Measurements from ENCODE around the gene WNT5B.

Gene WNT5B

DNA sequence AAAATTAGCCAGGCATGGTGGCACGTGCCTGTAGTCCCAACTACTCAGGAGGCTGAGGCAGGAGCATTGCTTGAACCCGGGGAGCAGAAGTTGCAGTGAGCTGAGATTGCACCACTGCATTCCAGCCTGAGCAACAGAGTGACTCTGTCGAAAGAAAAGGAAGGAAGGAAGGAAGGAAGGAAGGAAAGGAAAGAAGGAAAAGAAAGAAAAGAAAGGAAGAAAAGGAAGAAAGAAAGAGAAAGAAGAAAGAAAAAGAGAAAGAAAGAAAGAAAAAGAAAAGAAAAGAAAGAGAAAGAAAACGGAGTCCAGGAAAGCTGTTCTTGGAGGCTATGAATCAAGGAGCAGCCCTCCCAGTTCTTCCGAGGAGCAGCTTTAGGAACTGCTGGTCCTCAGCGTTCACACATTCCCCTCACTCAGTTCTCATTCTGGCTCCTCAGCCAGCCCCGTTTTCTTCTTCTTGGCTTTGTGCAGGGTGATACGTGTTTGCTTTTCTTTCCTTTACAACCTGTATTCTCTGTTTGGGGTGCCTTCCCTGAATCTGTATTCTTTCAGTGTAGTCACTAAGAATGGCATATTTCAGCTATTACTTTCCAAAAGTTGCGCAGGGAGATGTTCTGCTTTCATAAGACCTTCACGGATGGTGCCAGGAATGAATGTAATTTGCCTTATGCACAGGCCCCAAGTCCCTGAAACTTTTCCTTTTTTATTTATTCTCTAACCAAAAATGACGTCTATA is 46.9 kb upstream of the WNT5B start:
- Histone ChIP-seq H3K4me3 (ENCODE audit: insufficient read depth, low read length, poor library complexity, severe bottlenecking) (no peak overlapping the region), H3K36me3 (ENCODE audit: low read length) (no peaks in the 10 kb centered on the region), H3K27me3 (ENCODE audit: low read length) (no peaks in the 10 kb centered on the region), H3K9me2 (replicated peaks; ENCODE audit: insufficient read depth, low read length) (no peaks in the 10 kb centered on the region), H3K27ac (ENCODE audit: low read depth, low read length) (no peak overlapping the region), H2AFZ (ENCODE audit: low read depth, low read length, severe bottlenecking) (no peak overlapping the region), H3F3A (ENCODE audit: insufficient read depth) (0 out of 2 replicates have a peak, but pooled peaks cover 6% of the 10 kb centered on the region), H3K9ac (ENCODE audit: low read length) (no peak overlapping the region), H3K79me2 (ENCODE audit: insufficient read depth, low read length) (no peaks in the 10 kb centered on the region), H3K4me2 (ENCODE audit: low read depth, low read length, poor library complexity, severe bottlenecking) (no peak overlapping the region), H3K9me3 (ENCODE audit: insufficient read depth, low read length) (no peaks in the 10 kb centered on the region), H4K20me1 (ENCODE audit: low read depth, low read length) (no peaks in the 10 kb centered on the region)
- TF ChIP-seq EZH2phosphoT487 (conservative IDR thresholded peaks at IDR 0.05; ENCODE audit: low read length): no peak
- TF ChIP-seq, protein P1, sequence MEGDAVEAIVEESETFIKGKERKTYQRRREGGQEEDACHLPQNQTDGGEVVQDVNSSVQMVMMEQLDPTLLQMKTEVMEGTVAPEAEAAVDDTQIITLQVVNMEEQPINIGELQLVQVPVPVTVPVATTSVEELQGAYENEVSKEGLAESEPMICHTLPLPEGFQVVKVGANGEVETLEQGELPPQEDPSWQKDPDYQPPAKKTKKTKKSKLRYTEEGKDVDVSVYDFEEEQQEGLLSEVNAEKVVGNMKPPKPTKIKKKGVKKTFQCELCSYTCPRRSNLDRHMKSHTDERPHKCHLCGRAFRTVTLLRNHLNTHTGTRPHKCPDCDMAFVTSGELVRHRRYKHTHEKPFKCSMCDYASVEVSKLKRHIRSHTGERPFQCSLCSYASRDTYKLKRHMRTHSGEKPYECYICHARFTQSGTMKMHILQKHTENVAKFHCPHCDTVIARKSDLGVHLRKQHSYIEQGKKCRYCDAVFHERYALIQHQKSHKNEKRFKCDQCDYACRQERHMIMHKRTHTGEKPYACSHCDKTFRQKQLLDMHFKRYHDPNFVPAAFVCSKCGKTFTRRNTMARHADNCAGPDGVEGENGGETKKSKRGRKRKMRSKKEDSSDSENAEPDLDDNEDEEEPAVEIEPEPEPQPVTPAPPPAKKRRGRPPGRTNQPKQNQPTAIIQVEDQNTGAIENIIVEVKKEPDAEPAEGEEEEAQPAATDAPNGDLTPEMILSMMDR (IDR thresholded peaks at IDR 0.05; ENCODE audit: insufficient read depth, low read length, poor library complexity, severe bottlenecking): no peak

DNA sequence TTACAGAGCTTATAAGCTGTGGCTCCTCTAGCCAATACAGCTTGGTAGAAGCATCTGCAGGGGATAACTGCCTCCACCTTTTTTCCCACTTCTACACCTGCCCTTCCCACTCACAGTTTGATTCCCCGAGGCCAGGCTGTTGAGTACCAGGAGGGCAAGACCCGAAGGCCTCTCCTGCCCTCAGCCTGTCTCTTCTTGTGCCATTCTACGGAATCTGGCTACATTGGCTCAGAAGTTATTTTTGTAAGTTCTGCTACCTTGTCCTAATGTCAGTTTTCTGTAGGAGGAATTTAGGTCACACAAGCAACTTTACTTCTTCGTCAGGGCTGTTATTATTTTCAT is 46.4 kb upstream of the WNT5B start:
- Histone ChIP-seq H3K36me3 (ENCODE audit: low read length) (no peaks in the 10 kb centered on the region), H3K4me3 (ENCODE audit: insufficient read depth, low read length, poor library complexity, severe bottlenecking) (no peak overlapping the region), H3F3A (ENCODE audit: insufficient read depth) (0 out of 2 replicates have a peak, but pooled peaks cover 6% of the 10 kb centered on the region), H2AFZ (ENCODE audit: low read depth, low read length, severe bottlenecking) (no peak overlapping the region), H4K20me1 (ENCODE audit: low read depth, low read length) (no peaks in the 10 kb centered on the region), H3K79me2 (ENCODE audit: insufficient read depth, low read length) (no peaks in the 10 kb centered on the region), H3K27ac (ENCODE audit: low read depth, low read length) (no peak overlapping the region), H3K9me2 (replicated peaks; ENCODE audit: insufficient read depth, low read length) (no peaks in the 10 kb centered on the region), H3K27me3 (ENCODE audit: low read length) (no peaks in the 10 kb centered on the region), H3K9ac (ENCODE audit: low read length) (no peak overlapping the region), H3K9me3 (ENCODE audit: insufficient read depth, low read length) (no peaks in the 10 kb centered on the region), H3K4me2 (ENCODE audit: low read depth, low read length, poor library complexity, severe bottlenecking) (no peak overlapping the region)
- TF ChIP-seq EZH2phosphoT487 (conservative IDR thresholded peaks at IDR 0.05; ENCODE audit: low read length): no peak
- TF ChIP-seq, protein P1 (IDR thresholded peaks at IDR 0.05; ENCODE audit: insufficient read depth, low read length, poor library complexity, severe bottlenecking): no peak

DNA sequence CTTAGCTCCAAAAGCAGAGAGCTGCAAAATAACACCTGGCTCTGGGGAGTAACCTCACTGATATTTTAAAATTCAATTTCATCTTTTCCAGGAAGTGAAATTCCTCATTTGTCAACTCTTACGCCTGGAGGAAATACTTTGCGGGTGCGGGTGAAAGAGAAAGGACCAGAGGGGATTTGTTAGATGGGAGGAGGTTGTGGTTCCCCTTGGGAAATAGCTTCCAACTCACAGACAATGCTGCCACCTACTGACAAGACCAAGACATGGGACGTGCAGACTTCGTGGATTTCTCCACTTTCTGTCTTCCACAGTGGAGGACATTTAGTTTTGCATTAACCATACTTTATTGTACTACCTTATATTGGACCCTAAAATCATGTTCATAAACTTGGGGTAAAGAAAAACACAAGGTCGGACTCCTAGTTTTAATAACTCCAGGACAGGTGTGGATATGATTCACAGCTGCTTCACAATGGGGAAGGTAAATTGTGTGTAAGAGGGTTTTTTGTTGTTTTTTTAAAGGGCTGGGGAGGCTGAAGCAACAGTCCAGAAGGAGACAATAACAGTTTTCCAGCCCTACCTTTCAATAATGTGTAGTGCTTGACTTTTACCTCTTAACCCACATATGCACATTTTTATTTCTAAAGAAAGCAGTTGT is 45.5 kb upstream of the WNT5B start:
- Histone ChIP-seq H3K9me2 (replicated peaks; ENCODE audit: insufficient read depth, low read length) (no peaks in the 10 kb centered on the region), H4K20me1 (ENCODE audit: low read depth, low read length) (no peaks in the 10 kb centered on the region), H3K79me2 (ENCODE audit: insufficient read depth, low read length) (no peaks in the 10 kb centered on the region), H3K9ac (ENCODE audit: low read length) (no peak overlapping the region), H3K4me3 (ENCODE audit: insufficient read depth, low read length, poor library complexity, severe bottlenecking) (no peak overlapping the region), H3K36me3 (ENCODE audit: low read length) (no peaks in the 10 kb centered on the region), H2AFZ (ENCODE audit: low read depth, low read length, severe bottlenecking) (no peak overlapping the region), H3K27ac (ENCODE audit: low read depth, low read length) (no peak overlapping the region), H3K27me3 (ENCODE audit: low read length) (no peaks in the 10 kb centered on the region), H3F3A (ENCODE audit: insufficient read depth) (peaks cover 7% of the 10 kb centered on the region; the same call in 1 of the 2 replicates), H3K9me3 (ENCODE audit: insufficient read depth, low read length) (no peaks in the 10 kb centered on the region), H3K4me2 (ENCODE audit: low read depth, low read length, poor library complexity, severe bottlenecking) (peak overlapping the region; percentile 28)
- TF ChIP-seq, protein P1 (IDR thresholded peaks at IDR 0.05; ENCODE audit: insufficient read depth, low read length, poor library complexity, severe bottlenecking): peak; percentile 86
- no peak for TF ChIP-seq EZH2phosphoT487 (conservative IDR thresholded peaks at IDR 0.05; ENCODE audit: low read length)
